Measurements from ENCODE around the gene ARHGAP10. TPM values are rescaled to one million over a fixed set of nuclear protein-coding genes. Genes with fewer than 3 reads are reported as not detected.

ARHGAP10 gene
- total and polyA plus RNA-seq, 10 of the 15 experiments (the other 5 are each of a cell fraction or from before 2014, with no cell fraction given) = 1.3 to 25.8 (median 17.2) TPM

GRCh38 chr4:147943159-147943638 lies 211.3 kb downstream of the ARHGAP10 start (continued):
- no peak for TF ChIP-seq CEBPB (IDR thresholded peaks at IDR 0.05; ENCODE audit: borderline replicate concordance in 1 of 2, low read depth in 2 of 2, low read length in 2 of 2)
- peak; percentile 98 for TF ChIP-seq NR2F1 (conservative IDR thresholded peaks at IDR 0.05)
- TF ChIP-seq BACH1 (IDR thresholded peaks at IDR 0.05; ENCODE audit: borderline replicate concordance) = peak; percentile 81; the same call in 1 of the 2 replicates
- peak; percentile 97 for TF ChIP-seq ATF7 (IDR thresholded peaks at IDR 0.05; ENCODE audit: low read depth)
- peak; percentile 96 for TF ChIP-seq NFIC (IDR thresholded peaks at IDR 0.05; ENCODE audit: low read depth, low read length)
- peak; percentile 92; the same call in 1 of the 2 replicates for TF ChIP-seq STAT3 (IDR thresholded peaks at IDR 0.05; ENCODE audit: low read depth, low read length)
- TF ChIP-seq ZSCAN29 (IDR thresholded peaks at IDR 0.05) = no peak
- TF ChIP-seq EGR1 (IDR thresholded peaks at IDR 0.05; ENCODE audit: borderline replicate concordance in 1 of 2, low read depth in 2 of 2, low read length in 2 of 2) = no peak
- TF ChIP-seq, protein P1, sequence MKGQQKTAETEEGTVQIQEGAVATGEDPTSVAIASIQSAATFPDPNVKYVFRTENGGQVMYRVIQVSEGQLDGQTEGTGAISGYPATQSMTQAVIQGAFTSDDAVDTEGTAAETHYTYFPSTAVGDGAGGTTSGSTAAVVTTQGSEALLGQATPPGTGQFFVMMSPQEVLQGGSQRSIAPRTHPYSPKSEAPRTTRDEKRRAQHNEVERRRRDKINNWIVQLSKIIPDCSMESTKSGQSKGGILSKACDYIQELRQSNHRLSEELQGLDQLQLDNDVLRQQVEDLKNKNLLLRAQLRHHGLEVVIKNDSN (IDR thresholded peaks at IDR 0.05; ENCODE audit: borderline replicate concordance, extremely low read length, insufficient read depth, low read depth, low read length) = no peak
- TF ChIP-seq SIX5 (IDR thresholded peaks at IDR 0.05; ENCODE audit: low read depth, low read length, severe bottlenecking) = no peak
- peak; percentile 75 for TF ChIP-seq MEF2A (IDR thresholded peaks at IDR 0.05; ENCODE audit: insufficient read depth, low read depth, low read length)
- TF ChIP-seq, protein P2, sequence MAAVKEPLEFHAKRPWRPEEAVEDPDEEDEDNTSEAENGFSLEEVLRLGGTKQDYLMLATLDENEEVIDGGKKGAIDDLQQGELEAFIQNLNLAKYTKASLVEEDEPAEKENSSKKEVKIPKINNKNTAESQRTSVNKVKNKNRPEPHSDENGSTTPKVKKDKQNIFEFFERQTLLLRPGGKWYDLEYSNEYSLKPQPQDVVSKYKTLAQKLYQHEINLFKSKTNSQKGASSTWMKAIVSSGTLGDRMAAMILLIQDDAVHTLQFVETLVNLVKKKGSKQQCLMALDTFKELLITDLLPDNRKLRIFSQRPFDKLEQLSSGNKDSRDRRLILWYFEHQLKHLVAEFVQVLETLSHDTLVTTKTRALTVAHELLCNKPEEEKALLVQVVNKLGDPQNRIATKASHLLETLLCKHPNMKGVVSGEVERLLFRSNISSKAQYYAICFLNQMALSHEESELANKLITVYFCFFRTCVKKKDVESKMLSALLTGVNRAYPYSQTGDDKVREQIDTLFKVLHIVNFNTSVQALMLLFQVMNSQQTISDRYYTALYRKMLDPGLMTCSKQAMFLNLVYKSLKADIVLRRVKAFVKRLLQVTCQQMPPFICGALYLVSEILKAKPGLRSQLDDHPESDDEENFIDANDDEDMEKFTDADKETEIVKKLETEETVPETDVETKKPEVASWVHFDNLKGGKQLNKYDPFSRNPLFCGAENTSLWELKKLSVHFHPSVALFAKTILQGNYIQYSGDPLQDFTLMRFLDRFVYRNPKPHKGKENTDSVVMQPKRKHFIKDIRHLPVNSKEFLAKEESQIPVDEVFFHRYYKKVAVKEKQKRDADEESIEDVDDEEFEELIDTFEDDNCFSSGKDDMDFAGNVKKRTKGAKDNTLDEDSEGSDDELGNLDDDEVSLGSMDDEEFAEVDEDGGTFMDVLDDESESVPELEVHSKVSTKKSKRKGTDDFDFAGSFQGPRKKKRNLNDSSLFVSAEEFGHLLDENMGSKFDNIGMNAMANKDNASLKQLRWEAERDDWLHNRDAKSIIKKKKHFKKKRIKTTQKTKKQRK (IDR thresholded peaks at IDR 0.05; ENCODE audit: low read depth, low read length) = no peak
- no peak for TF ChIP-seq BCL3 (IDR thresholded peaks at IDR 0.05; ENCODE audit: borderline replicate concordance, insufficient read depth, low read depth, low read length, poor library complexity, severe bottlenecking)
- no peak for TF ChIP-seq SP1 (IDR thresholded peaks at IDR 0.05; ENCODE audit: low read depth, low read length)
- no peak for TF ChIP-seq YY1 (IDR thresholded peaks at IDR 0.05; ENCODE audit: low read depth, low read length)
- no peak for TF ChIP-seq NFYB (IDR thresholded peaks at IDR 0.05; ENCODE audit: insufficient read depth, low read depth, low read length)
- no peak for TF ChIP-seq NFYA (IDR thresholded peaks at IDR 0.05; ENCODE audit: borderline replicate concordance, low read depth, low read length)
- no peak for TF ChIP-seq E4F1 (IDR thresholded peaks at IDR 0.05; ENCODE audit: borderline replicate concordance, partially characterized antibody)
- TF ChIP-seq TAF1 (IDR thresholded peaks at IDR 0.05; ENCODE audit: borderline replicate concordance, low read depth, low read length) = no peak
- peak; percentile 14; the same call in 1 of the 2 replicates for TF ChIP-seq CBX5 (IDR thresholded peaks at IDR 0.05; ENCODE audit: low read depth)
- TF ChIP-seq ZNF384 (IDR thresholded peaks at IDR 0.05; ENCODE audit: borderline replicate concordance, low read depth, low read length) = peak; percentile 45; the same call in 1 of the 2 replicates

Data from GM12878 (cell line).